ENCODE data around the gene PDZD2.

DNA sequence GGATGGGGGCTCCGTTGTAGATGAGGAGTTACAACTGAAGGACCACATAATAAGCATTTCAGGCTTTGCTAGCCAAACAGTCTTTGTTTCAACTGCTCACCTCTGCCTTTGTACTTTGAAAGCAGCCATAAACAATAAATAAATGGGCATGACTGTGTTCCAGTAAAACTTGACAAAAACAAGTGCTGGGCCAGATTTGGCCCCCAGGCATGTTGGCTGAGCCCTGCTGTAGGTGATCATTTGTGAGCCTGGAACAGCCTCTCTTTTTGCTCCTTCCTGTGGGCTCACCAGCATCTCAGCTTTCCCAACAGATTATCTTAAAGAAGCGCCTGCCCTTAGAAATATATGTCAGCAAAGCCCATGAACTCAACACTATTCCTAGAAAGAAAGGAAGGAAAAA is 385.8 kb downstream of the PDZD2 start:
- TF ChIP-seq, protein P1, sequence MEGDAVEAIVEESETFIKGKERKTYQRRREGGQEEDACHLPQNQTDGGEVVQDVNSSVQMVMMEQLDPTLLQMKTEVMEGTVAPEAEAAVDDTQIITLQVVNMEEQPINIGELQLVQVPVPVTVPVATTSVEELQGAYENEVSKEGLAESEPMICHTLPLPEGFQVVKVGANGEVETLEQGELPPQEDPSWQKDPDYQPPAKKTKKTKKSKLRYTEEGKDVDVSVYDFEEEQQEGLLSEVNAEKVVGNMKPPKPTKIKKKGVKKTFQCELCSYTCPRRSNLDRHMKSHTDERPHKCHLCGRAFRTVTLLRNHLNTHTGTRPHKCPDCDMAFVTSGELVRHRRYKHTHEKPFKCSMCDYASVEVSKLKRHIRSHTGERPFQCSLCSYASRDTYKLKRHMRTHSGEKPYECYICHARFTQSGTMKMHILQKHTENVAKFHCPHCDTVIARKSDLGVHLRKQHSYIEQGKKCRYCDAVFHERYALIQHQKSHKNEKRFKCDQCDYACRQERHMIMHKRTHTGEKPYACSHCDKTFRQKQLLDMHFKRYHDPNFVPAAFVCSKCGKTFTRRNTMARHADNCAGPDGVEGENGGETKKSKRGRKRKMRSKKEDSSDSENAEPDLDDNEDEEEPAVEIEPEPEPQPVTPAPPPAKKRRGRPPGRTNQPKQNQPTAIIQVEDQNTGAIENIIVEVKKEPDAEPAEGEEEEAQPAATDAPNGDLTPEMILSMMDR (conservative IDR thresholded peaks at IDR 0.05; ENCODE audit: low read depth, low read length): no peak
- no peak for TF ChIP-seq EZH2 (IDR thresholded peaks at IDR 0.05; ENCODE audit: borderline replicate concordance, low read depth, low read length, poor library complexity, severe bottlenecking)
